ENCODE results near the gene SAE1. TPM values are rescaled to one million over a fixed set of nuclear protein-coding genes. Genes with fewer than 3 reads are reported as not detected.

The SAE1 gene
- total and polyA plus RNA-seq, 10 of the 15 experiments (the other 5 are each of a cell fraction or from before 2014, with no cell fraction given): 62.0 to 246 (median 148) TPM

DNA sequence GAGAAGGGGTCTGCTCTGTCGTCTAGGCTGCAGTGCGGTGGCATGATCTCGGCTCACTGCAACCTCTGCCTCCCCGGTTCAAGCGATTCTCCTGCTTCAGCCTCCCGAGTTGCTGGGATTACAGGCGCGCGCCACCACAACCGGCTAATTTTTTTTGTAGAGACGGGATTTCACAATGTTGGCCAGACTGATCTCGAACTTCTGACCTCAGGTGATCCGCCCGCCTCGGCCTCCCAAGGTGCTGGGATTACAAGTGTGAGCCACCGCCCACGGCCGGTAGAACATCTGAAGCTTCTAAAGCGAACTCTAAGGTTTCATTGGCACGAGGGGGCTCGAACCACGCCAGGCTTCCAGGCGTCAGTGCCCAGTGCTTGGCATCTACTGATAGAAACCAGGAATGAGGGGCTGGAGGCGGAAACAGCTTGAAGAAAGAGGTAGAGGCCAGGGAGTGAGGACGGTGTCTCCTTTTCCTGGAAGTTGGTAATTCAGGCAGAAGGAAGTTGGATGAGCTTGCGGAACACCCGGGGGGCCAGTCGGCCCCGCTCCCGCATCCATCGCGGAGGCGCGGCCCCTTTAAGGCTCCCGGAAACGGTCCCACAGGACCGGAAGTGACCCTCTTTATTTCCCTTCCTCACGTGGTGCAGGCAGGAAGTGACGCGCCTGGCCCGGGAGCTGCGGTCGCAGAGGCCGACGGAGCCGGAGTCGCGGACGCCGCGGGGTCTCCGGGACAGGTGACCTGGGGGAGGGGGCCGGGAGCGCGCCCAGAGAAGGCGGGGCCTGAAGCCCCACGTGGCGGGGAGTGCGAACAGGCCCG is 125.5 kb downstream of the SAE1 start, which contains the start of gene CCDC9 (continued):
- TF ChIP-seq BHLHE40 (IDR thresholded peaks at IDR 0.05; ENCODE audit: borderline replicate concordance in 1 of 2, low read depth in 2 of 2, low read length in 1 of 2) (peak; percentile 88 to 96), POLR2A (IDR thresholded peaks at IDR 0.05; ENCODE audit: low read depth, low read length) (peak; percentile 78), MEF2B (IDR thresholded peaks at IDR 0.05; ENCODE audit: partially characterized antibody, poor library complexity, severe bottlenecking) (peak; percentile 37), EP300 (IDR thresholded peaks at IDR 0.05; ENCODE audit: borderline replicate concordance in 1 of 2, control insufficient read depth in 1 of 2, low read depth in 2 of 2, low read length in 2 of 2) (0 out of 4 replicates have a peak, but pooled peaks of 1 of the 2 experiments have one; percentile 18), PML (IDR thresholded peaks at IDR 0.05; ENCODE audit: low read length) (no peak), TAF1 (IDR thresholded peaks at IDR 0.05; ENCODE audit: borderline replicate concordance, low read depth, low read length) (peak; percentile 76; the same call in 1 of the 2 replicates), NFIC (IDR thresholded peaks at IDR 0.05; ENCODE audit: low read depth, low read length) (peak; percentile 18; the same call in 1 of the 2 replicates), CREB1 (IDR thresholded peaks at IDR 0.05; ENCODE audit: low read depth) (peak; percentile 96), BACH1 (IDR thresholded peaks at IDR 0.05; ENCODE audit: borderline replicate concordance) (peak; percentile 34; the same call in 1 of the 2 replicates), TBL1XR1 (IDR thresholded peaks at IDR 0.05; ENCODE audit: low read depth, low read length) (peak; percentile 55; the same call in 1 of the 2 replicates), HCFC1 (IDR thresholded peaks at IDR 0.05; ENCODE audit: low read length) (peak; percentile 65), JUNB (IDR thresholded peaks at IDR 0.05) (no peak), HDGF (IDR thresholded peaks at IDR 0.05) (0 out of 2 replicates have a peak, but pooled peaks have one; percentile 78), SMC3 (IDR thresholded peaks at IDR 0.05; ENCODE audit: borderline replicate concordance, low read length) (no peak), MEF2A (IDR thresholded peaks at IDR 0.05; ENCODE audit: insufficient read depth, low read depth, low read length) (no peak), IKZF1 (conservative IDR thresholded peaks at IDR 0.05) (peak; percentile 93), PAX5 (IDR thresholded peaks at IDR 0.05; ENCODE audit: borderline replicate concordance, low read depth, low read length) (0 out of 2 replicates have a peak, but pooled peaks have one; percentile 33), CBFB (IDR thresholded peaks at IDR 0.05; ENCODE audit: low read depth) (peak; percentile 65; the same call in 1 of the 2 replicates), DPF2 (IDR thresholded peaks at IDR 0.05) (peak; percentile 81), EGR1 (IDR thresholded peaks at IDR 0.05; ENCODE audit: borderline replicate concordance in 1 of 2, low read depth in 2 of 2, low read length in 2 of 2) (peak in 1 of 2 experiments; percentile 70; a peak in 1 of 3 replicates)
- TF ChIP-seq, protein P1, sequence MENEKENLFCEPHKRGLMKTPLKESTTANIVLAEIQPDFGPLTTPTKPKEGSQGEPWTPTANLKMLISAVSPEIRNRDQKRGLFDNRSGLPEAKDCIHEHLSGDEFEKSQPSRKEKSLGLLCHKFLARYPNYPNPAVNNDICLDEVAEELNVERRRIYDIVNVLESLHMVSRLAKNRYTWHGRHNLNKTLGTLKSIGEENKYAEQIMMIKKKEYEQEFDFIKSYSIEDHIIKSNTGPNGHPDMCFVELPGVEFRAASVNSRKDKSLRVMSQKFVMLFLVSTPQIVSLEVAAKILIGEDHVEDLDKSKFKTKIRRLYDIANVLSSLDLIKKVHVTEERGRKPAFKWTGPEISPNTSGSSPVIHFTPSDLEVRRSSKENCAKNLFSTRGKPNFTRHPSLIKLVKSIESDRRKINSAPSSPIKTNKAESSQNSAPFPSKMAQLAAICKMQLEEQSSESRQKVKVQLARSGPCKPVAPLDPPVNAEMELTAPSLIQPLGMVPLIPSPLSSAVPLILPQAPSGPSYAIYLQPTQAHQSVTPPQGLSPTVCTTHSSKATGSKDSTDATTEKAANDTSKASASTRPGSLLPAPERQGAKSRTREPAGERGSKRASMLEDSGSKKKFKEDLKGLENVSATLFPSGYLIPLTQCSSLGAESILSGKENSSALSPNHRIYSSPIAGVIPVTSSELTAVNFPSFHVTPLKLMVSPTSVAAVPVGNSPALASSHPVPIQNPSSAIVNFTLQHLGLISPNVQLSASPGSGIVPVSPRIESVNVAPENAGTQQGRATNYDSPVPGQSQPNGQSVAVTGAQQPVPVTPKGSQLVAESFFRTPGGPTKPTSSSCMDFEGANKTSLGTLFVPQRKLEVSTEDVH (IDR thresholded peaks at IDR 0.05; ENCODE audit: low read depth, partially characterized antibody): peak; percentile 60
- TF ChIP-seq, protein P2, sequence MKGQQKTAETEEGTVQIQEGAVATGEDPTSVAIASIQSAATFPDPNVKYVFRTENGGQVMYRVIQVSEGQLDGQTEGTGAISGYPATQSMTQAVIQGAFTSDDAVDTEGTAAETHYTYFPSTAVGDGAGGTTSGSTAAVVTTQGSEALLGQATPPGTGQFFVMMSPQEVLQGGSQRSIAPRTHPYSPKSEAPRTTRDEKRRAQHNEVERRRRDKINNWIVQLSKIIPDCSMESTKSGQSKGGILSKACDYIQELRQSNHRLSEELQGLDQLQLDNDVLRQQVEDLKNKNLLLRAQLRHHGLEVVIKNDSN (IDR thresholded peaks at IDR 0.05; ENCODE audit: borderline replicate concordance, extremely low read length, insufficient read depth, low read depth, low read length): peak; percentile 95
- TF ChIP-seq, protein P3, sequence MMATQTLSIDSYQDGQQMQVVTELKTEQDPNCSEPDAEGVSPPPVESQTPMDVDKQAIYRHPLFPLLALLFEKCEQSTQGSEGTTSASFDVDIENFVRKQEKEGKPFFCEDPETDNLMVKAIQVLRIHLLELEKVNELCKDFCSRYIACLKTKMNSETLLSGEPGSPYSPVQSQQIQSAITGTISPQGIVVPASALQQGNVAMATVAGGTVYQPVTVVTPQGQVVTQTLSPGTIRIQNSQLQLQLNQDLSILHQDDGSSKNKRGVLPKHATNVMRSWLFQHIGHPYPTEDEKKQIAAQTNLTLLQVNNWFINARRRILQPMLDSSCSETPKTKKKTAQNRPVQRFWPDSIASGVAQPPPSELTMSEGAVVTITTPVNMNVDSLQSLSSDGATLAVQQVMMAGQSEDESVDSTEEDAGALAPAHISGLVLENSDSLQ (IDR thresholded peaks at IDR 0.05): 0 out of 2 replicates have a peak, but pooled peaks have one; percentile 23
- TF ChIP-seq, protein P4, sequence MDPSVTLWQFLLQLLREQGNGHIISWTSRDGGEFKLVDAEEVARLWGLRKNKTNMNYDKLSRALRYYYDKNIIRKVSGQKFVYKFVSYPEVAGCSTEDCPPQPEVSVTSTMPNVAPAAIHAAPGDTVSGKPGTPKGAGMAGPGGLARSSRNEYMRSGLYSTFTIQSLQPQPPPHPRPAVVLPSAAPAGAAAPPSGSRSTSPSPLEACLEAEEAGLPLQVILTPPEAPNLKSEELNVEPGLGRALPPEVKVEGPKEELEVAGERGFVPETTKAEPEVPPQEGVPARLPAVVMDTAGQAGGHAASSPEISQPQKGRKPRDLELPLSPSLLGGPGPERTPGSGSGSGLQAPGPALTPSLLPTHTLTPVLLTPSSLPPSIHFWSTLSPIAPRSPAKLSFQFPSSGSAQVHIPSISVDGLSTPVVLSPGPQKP (IDR thresholded peaks at IDR 0.05; ENCODE audit: low read depth, low read length): peak; percentile 95

All from GM12878 (cell line).